AG04449 (cell line): ENCODE data around the gene ALS2CL.

Experiments used
- CTCF ChIA-PET: fragments of 350-600 bp; formaldehyde crosslinking; extraction: SDS; loops from one replicate; lab custom pipeline; 2021; ENCODE audit warnings: antibody characterized with exemption; lab: Yijun Ruan, JAX
- POLR2A ChIA-PET: fragments of 400-600, 350-600 bp; formaldehyde crosslinking; extraction: SDS; loops from one replicate; lab custom pipeline; 2020; ENCODE audit warnings: antibody characterized with exemption, inconsistent platforms; lab: Yijun Ruan, JAX
- DNase-seq: peaks from one replicate; pipeline ENCODE4 v3.0.0-alpha.2; 2010; ENCODE audit warnings: low read depth, low spot score
- H3K4me3 ChIP-seq: 2 replicates; pipeline ENCODE4 v1.5.1; 2011; ENCODE audit warnings: low read depth, mild to moderate bottlenecking, control low read depth, low read length
- CTCF ChIP-seq: IDR thresholded peaks from one replicate; pipeline ENCODE4 v1.5.1; 2011; ENCODE audit warnings: mild to moderate bottlenecking, moderate library complexity, low read length, control low read depth, inconsistent platforms; ENCODE audit not compliant: insufficient read depth; ENCODE audit errors: missing control alignments

The ALS2CL gene

GRCh38 chr3:46709157-46709654, 15.7 kb upstream of the ALS2CL start:
- DNase-seq: no peak
- TF ChIP-seq CTCF: no peak
- POLR2A ChIA-PET: no interaction called here
- H3K4me3 ChIP-seq: no peak overlapping the region
- CTCF ChIA-PET: interaction anchor here (0.6 to 6.3 kb wide), 5 partner anchors 11 to 200 kb away, joined by 3 to 161 read pairs (median 32); no protein-coding TSS in a partner anchor

GRCh38 chr3:46708401-46709156, 15.1 kb upstream of the ALS2CL start:
- POLR2A ChIA-PET: no interaction called here
- no peak for TF ChIP-seq CTCF
- CTCF ChIA-PET: interaction anchor here (0.6 to 6.3 kb wide), 8 partner anchors 11 to 219 kb away, joined by 3 to 161 read pairs (median 30); no protein-coding TSS in a partner anchor
- no peak for DNase-seq
- H3K4me3 ChIP-seq: no peak overlapping the region

DNA sequence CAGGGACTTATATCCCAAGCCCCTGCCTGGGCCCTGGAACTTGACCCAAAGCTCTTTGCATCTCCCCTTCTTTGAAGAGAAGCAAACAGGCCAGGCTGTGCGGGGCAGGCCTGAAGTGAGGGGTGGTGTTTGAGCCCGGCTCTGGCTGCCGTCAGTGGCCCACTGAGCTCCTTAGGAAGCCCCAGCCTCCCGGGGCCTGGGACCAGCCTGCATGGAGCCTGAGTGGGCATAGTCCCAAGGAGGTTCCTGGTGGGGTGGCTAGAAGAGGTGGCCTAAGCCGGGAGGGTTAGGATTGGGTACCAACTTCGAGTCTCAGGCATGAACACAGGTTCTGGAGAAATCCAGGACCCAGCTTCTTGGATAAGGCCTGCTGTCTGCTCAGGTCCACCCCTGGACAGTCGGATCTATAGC, 14.1 kb upstream of the ALS2CL start:
- no peak for DNase-seq
- CTCF ChIA-PET: interaction anchor here (0.9 to 6.3 kb wide), 10 partner anchors 8 to 663 kb away, joined by 3 to 161 read pairs (median 29); partner anchors contain the start of gene PRSS50

DNA sequence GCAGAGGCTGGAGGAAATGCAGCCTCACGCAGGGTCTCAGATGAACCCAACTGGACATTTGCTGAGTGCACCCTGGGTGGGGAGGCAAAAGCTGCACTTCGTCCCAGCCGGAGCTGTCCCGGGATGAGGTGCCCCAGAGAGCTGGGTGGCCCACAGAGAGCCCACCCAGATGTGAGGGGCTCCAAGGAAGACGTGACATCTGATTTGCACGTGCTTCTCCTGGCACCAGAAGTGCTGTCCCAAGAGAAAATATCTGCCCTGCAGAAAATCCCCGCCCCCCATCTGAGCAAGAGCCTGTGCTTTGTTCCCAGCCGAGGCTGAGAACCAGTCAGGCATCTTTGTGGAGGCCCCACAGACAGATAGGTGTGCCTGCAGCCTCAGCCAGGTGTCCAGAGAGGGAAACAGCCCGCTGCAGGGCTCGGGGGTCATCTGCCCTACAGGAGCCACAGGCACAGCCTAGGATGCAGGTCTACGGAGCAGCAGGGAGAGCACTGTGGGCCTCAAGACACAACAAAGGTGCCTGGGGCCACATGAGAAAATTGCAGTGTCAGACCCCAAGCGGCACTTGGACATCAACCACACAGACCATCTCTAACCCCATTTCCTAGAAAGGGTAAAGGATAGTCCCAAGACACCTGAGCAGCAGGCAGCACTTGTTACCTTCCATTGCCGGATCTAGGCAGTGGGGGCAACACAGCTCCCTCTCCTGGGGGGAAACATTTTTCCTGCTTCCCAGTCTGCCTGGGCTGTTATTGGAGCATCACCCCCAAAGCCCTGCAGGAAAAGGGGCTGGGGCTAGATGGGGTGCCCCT, 13.5 kb upstream of the ALS2CL start:
- CTCF ChIA-PET: interaction anchor here (0.8 to 6.3 kb wide), 16 partner anchors 9 to 663 kb away, joined by 3 to 161 read pairs (median 14); partner anchors contain the start of gene PRSS50
- no peak for TF ChIP-seq CTCF
- no peak for DNase-seq
- POLR2A ChIA-PET: no interaction called here
- no peak overlapping the region for H3K4me3 ChIP-seq

More for the DNA sequence above, 14.1 kb upstream of the ALS2CL start:
- no peak overlapping the region for H3K4me3 ChIP-seq
- TF ChIP-seq CTCF: no peak
- POLR2A ChIA-PET: no interaction called here

GRCh38 chr3:46705751-46706552, 12.5 kb upstream of the ALS2CL start:
- no peak overlapping the region for H3K4me3 ChIP-seq
- CTCF ChIA-PET: interaction anchor here (0.7 to 6.3 kb wide), 30 partner anchors 8 to 669 kb away, joined by 3 to 161 read pairs (median 5); partner anchors contain the start of gene PRSS50
- TF ChIP-seq CTCF: peak; percentile 27
- peak; percentile 33 for DNase-seq
- POLR2A ChIA-PET: interaction anchor here (0.7 kb wide), 1 partner anchor 140 kb away, joined by 3 read pairs; no protein-coding TSS in a partner anchor
